Left lobe of liver (tissue), 2 donors: ENCODE results near the gene BACE1-AS. TPM values are rescaled to one million over a fixed set of nuclear protein-coding genes. Genes with fewer than 3 reads are reported as not detected.
A peak's percentile ranks its signal among the peaks of the same experiment; 100 is the strongest.
"Not testable (repeated sequence)": the region's sequence is repeated elsewhere in the genome, so short reads cannot be mapped to it uniquely, and the experiment has no call there.

Experiments used
- ATAC-seq: fragments of 200-7000 bp; cut with Tn5 transposase; one replicate; pipeline ENCODE4 v1.9.1; 2020; ENCODE audit warnings: mild to moderate bottlenecking, moderate library complexity
- DNase-seq: peaks from one replicate; pipeline ENCODE4 v3.0.0-alpha.2; 2020; ENCODE audit warnings: low spot score
- total RNA-seq: library from RNA; stranded (reverse); gene quantifications from one replicate; pipeline ENCODE4 v1.2.1, GENCODE V29; 2021
- donor health status: DM: no; HTN: no; CAD: no; lungs with moderate emphysema.
- donor health status: DM: no; HTN: yes; CAD: no.

BACE1-AS gene
- total RNA-seq = 1.5 TPM

GRCh38 chr11:117290809-117291396 lies at the start of gene BACE1-AS:
Gene BACE1-AS, plus strand, starts transcription at chr11:117291346.
- DNase-seq (no peak), ATAC-seq (no peak)

- DNase-seq (no peak), ATAC-seq (no peak)
Observed at GRCh38 chr11:117248341-117248740, 42.8 kb upstream of the BACE1-AS start.

GRCh38 chr11:117249571-117249970 lies 41.6 kb upstream of the BACE1-AS start:
- no peak for ATAC-seq
- no peak for DNase-seq

GRCh38 chr11:117251506-117251905 lies 39.6 kb upstream of the BACE1-AS start:
- no peak for ATAC-seq

GRCh38 chr11:117255966-117256365 lies 35.2 kb upstream of the BACE1-AS start:
- ATAC-seq (no peak), DNase-seq (no peak)

More at GRCh38 chr11:117251506-117251905, 39.6 kb upstream of the BACE1-AS start:
- no peak for DNase-seq

- ATAC-seq (no peak), DNase-seq (no peak)
Observed at GRCh38 chr11:117256573-117256972, 34.6 kb upstream of the BACE1-AS start.

- DNase-seq (no peak), ATAC-seq (no peak)
Observed at GRCh38 chr11:117258576-117258975, 32.6 kb upstream of the BACE1-AS start.

- DNase-seq (no peak), ATAC-seq (no peak)
Observed at GRCh38 chr11:117259417-117259816, 31.7 kb upstream of the BACE1-AS start.

GRCh38 chr11:117264624-117265323 lies 26.4 kb upstream of the BACE1-AS start:
- DNase-seq, ATAC-seq: not testable (repeated sequence)

GRCh38 chr11:117265745-117266144 lies 25.4 kb upstream of the BACE1-AS start:
- DNase-seq (no peak), ATAC-seq (no peak)

GRCh38 chr11:117269856-117270255 lies 21.3 kb upstream of the BACE1-AS start:
- no peak for DNase-seq
- no peak for ATAC-seq

GRCh38 chr11:117271208-117271607 lies 19.9 kb upstream of the BACE1-AS start:
- DNase-seq = no peak
- ATAC-seq = no peak

GRCh38 chr11:117272175-117272574 lies 19.0 kb upstream of the BACE1-AS start:
- ATAC-seq, DNase-seq: not testable (repeated sequence)

GRCh38 chr11:117273550-117274289 lies 17.4 kb upstream of the BACE1-AS start:
- ATAC-seq (no peak), DNase-seq (no peak)

- DNase-seq = no peak
- no peak for ATAC-seq
Observed at GRCh38 chr11:117278347-117278746, 12.8 kb upstream of the BACE1-AS start.

GRCh38 chr11:117279711-117280376 lies 11.3 kb upstream of the BACE1-AS start:
- ATAC-seq = no peak
- no peak for DNase-seq

- DNase-seq (no peak), ATAC-seq (no peak)
Observed at GRCh38 chr11:117281159-117281558, 10.0 kb upstream of the BACE1-AS start.

GRCh38 chr11:117281869-117282268 lies 9.3 kb upstream of the BACE1-AS start:
- DNase-seq (no peak), ATAC-seq (peak; percentile 61)

GRCh38 chr11:117282956-117283355 lies 8.2 kb upstream of the BACE1-AS start:
- peak; percentile 21 for DNase-seq
- ATAC-seq = peak; percentile 26

GRCh38 chr11:117284053-117284452 lies 7.1 kb upstream of the BACE1-AS start:
- ATAC-seq = no peak
- DNase-seq = no peak

- ATAC-seq = no peak
- no peak for DNase-seq
Observed at GRCh38 chr11:117286588-117286987, 4.6 kb upstream of the BACE1-AS start.
